GM12874 (cell line): ENCODE measurements around the gene ITPKB.

Experiments used
- CTCF ChIP-seq: IDR thresholded peaks from 2 replicates; pipeline ENCODE4 v1.5.1; 2011; ENCODE audit warnings: low read depth, mild to moderate bottlenecking, control low read depth, low read length, moderate library complexity; ENCODE audit not compliant: insufficient read depth

Gene ITPKB

GRCh38 chr1:226652613-226653012 is 86.5 kb downstream of the ITPKB start:
- TF ChIP-seq CTCF = no peak

- no peak for TF ChIP-seq CTCF
Observed at GRCh38 chr1:226651732-226652105, 87.4 kb downstream of the ITPKB start.

- no peak for TF ChIP-seq CTCF
Observed at GRCh38 chr1:226651041-226651731, 87.9 kb downstream of the ITPKB start.

- TF ChIP-seq CTCF = no peak
Observed at GRCh38 chr1:226650236-226650841, 88.7 kb downstream of the ITPKB start.

GRCh38 chr1:226649780-226650179 is 89.3 kb downstream of the ITPKB start:
- TF ChIP-seq CTCF = peak; percentile 16; the same call in 1 of the 2 replicates

GRCh38 chr1:226649244-226649643 is 89.8 kb downstream of the ITPKB start:
- TF ChIP-seq CTCF = no peak

- TF ChIP-seq CTCF = no peak
Observed at GRCh38 chr1:226648421-226648820, 90.7 kb downstream of the ITPKB start.
